GM08714 (cell line): ENCODE measurements around the gene KLRC1.
"Not testable (repeated sequence)": the region's sequence is repeated elsewhere in the genome, so short reads cannot be mapped to it uniquely, and the experiment has no call there.

Source experiments
- H3K4me3 ChIP-seq: fragments of 200-500 bp; sonication (Bioruptor generic); 2 replicates; pipeline ENCODE4 v1.5.1; 2014; ENCODE audit warnings: mild to moderate bottlenecking, low read length, inconsistent platforms
- ZNF274 ChIP-seq: IDR thresholded peaks from 2 replicates; pipeline ENCODE4 v1.6.1; 2012; ENCODE audit warnings: mild to moderate bottlenecking, low read depth, low read length

Gene KLRC1

GRCh38 chr12:10424260-10424899 lies 28.8 kb downstream of the KLRC1 start:
- H3K4me3 ChIP-seq: not testable (repeated sequence)

GRCh38 chr12:10422159-10422558 lies 31.0 kb downstream of the KLRC1 start:
- H3K4me3 ChIP-seq: not testable (repeated sequence)

- not testable (repeated sequence) for H3K4me3 ChIP-seq
Measured at GRCh38 chr12:10420334-10420733, 32.8 kb downstream of the KLRC1 start, which contains the start of gene KLRC3. TSS of gene KLRC3 (minus strand) at chr12:10420595. CDS start at chr12:10420550, 45 bp downstream.

GRCh38 chr12:10409392-10409791 lies 43.8 kb downstream of the KLRC1 start, which contains the start of gene KLRC4:
TSS of gene KLRC4 (minus strand) at chr12:10409757. CDS start at chr12:10409575, 182 bp downstream.
- H3K4me3 ChIP-seq: no peak within 1 kb of the TSS
- no peak for TF ChIP-seq ZNF274

- TF ChIP-seq ZNF274: no peak
- H3K4me3 ChIP-seq: no peak overlapping the region
Measured at GRCh38 chr12:10408842-10409241, 44.3 kb downstream of the KLRC1 start.

GRCh38 chr12:10406725-10407124 lies 46.5 kb downstream of the KLRC1 start:
- no peak overlapping the region for H3K4me3 ChIP-seq
- TF ChIP-seq ZNF274: no peak

GRCh38 chr12:10405294-10405693 lies 47.9 kb downstream of the KLRC1 start:
- H3K4me3 ChIP-seq: no peak overlapping the region
- TF ChIP-seq ZNF274: no peak

- no peak for TF ChIP-seq ZNF274
- H3K4me3 ChIP-seq: no peak overlapping the region
Measured at GRCh38 chr12:10404798-10405197, 48.4 kb downstream of the KLRC1 start.

- TF ChIP-seq ZNF274: no peak
- no peak overlapping the region for H3K4me3 ChIP-seq
Measured at GRCh38 chr12:10400829-10401228, 52.3 kb downstream of the KLRC1 start.

- no peak overlapping the region for H3K4me3 ChIP-seq
- TF ChIP-seq ZNF274: no peak
Measured at GRCh38 chr12:10398168-10398567, 55.0 kb downstream of the KLRC1 start.

GRCh38 chr12:10397296-10397695 lies 55.9 kb downstream of the KLRC1 start:
- no peak for TF ChIP-seq ZNF274
- no peak overlapping the region for H3K4me3 ChIP-seq

- H3K4me3 ChIP-seq: not testable (repeated sequence)
Measured at GRCh38 chr12:10396176-10396575, 57.0 kb downstream of the KLRC1 start.
